Activated CD8-positive, alpha-beta T cell treated with anti-CD3 and anti-CD28 coated beads, Interleukin-2, amount 10 ng/mL, durations not matched to agents 7 days and 5 days (primary cell): ENCODE data around the gene MTCH1. TPM values are rescaled to one million over a fixed set of nuclear protein-coding genes. Genes with fewer than 3 reads are reported as not detected.

Source experiments
- ATAC-seq: fragments of 150-1000 bp; cut with Tn5 transposase; one replicate; pipeline ENCODE4 v1.10.0; 2021; ENCODE audit warnings: moderate library complexity
- CTCF ChIA-PET: fragments of 350-600 bp; sonication (Branson Sonifier 250); formaldehyde crosslinking; loops from one replicate; lab custom pipeline; 2021; ENCODE audit warnings: antibody characterized with exemption; lab: Charles Lee
- POLR2A ChIA-PET: fragments of 350-600 bp; sonication (Branson Sonifier 250); formaldehyde crosslinking; loops from one replicate; lab custom pipeline; 2021; ENCODE audit warnings: antibody characterized with exemption; lab: Charles Lee
- DNase-seq: peaks from one replicate; pipeline ENCODE4 v3.0.0-alpha.2; 2020
- H3K27ac Mint-ChIP-seq: one replicate; pipeline ENCODE4 v1.8.0; 2021; ENCODE audit warnings: mild to moderate bottlenecking, mixed read lengths
- H3K27me3 Mint-ChIP-seq: one replicate; pipeline ENCODE4 v1.8.0; 2021; ENCODE audit warnings: low read depth, mixed read lengths
- H3K36me3 Mint-ChIP-seq: one replicate; pipeline ENCODE4 v1.8.0; 2021; ENCODE audit warnings: low read depth, mixed read lengths
- H3K4me1 Mint-ChIP-seq: one replicate; pipeline ENCODE4 v1.8.0; 2021; ENCODE audit warnings: low read depth, mixed read lengths
- H3K4me3 Mint-ChIP-seq: one replicate; pipeline ENCODE4 v1.8.0; 2021; ENCODE audit warnings: mild to moderate bottlenecking, mixed read lengths
- H3K9me3 Mint-ChIP-seq: one replicate; pipeline ENCODE4 v1.8.0; 2022; ENCODE audit warnings: mixed read lengths; ENCODE audit not compliant: insufficient read depth
- total RNA-seq, 2 experiments: library from RNA; stranded (reverse); gene quantifications; one replicate each; pipeline ENCODE4 v1.2.3, GENCODE V29; 2021

Gene MTCH1
- total RNA-seq, 2 experiments from 2014 or later = 117 to 122 TPM

DNA sequence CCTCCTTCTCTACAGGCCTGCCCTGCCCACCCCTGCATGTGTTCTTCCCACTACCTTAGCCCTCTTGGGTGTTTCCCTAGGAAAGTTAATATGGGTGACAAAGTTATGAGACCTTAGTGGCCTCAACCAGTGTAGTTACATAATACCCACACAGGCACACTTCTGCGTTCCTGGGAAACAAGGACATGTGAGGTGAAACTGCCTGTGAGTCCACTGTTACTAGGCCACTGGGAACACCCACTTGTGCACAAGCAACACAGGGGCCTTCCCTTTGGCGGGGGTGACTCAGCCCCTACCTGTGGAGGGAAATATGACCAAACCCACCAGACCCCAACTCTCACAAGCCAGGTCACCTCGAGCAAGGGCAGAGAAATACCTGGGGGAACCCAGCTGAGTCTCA lies 18.7 kb downstream of the MTCH1 start:
- DNase-seq (no peak), ATAC-seq (no peak)
- ChIA-PET POLR2A (interaction anchor here (0.8 kb wide), 1 partner anchor 627 kb away, joined by 3 read pairs; no protein-coding TSS in a partner anchor), CTCF (interaction anchor here (0.9 to 2.1 kb wide), 3 partner anchors 11 to 13 kb away, joined by 4 to 6 read pairs (median 5); partner anchors contain the start of gene PI16)
- no peak overlapping the region for H3K27ac Mint-ChIP-seq
- H3K4me3 Mint-ChIP-seq = no peak overlapping the region
- H3K9me3 Mint-ChIP-seq = no peaks in the 10 kb centered on the region
- H3K4me1 Mint-ChIP-seq = peaks cover 31% of the 10 kb centered on the region
- H3K36me3 Mint-ChIP-seq = peaks cover 51% of the 10 kb centered on the region
- H3K27me3 Mint-ChIP-seq = no peaks in the 10 kb centered on the region

DNA sequence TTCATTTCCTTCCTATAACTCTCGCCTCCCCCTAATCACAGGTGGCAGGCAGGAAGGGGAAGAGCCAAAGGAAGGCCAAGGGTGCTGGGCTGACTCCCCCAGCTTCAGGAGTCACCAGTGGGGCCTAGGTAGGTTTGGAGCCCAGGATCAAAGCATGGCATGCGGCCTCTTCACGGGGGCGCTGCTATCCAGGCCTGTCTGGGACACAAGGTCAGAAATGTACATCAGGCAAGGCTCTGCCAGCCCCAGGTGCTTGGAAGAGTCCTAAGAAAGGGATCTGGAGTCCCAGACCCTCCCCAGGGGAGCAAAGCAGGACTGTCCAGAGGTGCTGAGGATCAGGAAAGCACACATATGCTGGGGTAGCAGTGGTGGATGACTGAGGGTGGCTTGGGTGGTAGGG lies 21.1 kb downstream of the MTCH1 start:
- peak overlapping the region; percentile 71 for H3K27ac Mint-ChIP-seq
- no peak for DNase-seq

GRCh38 chr6:36964349-36964748 lies 21.6 kb downstream of the MTCH1 start:
- Mint-ChIP-seq H3K9me3 (no peaks in the 10 kb centered on the region), H3K27ac (peak overlapping the region; percentile 71), H3K4me1 (peaks cover 40% of the 10 kb centered on the region)

More for the DNA sequence above, 21.1 kb downstream of the MTCH1 start:
- Mint-ChIP-seq H3K27me3 (no peaks in the 10 kb centered on the region), H3K4me1 (peaks cover 39% of the 10 kb centered on the region), H3K9me3 (no peaks in the 10 kb centered on the region), H3K4me3 (no peak overlapping the region), H3K36me3 (peaks cover 29% of the 10 kb centered on the region)
- ATAC-seq = no peak
- ChIA-PET CTCF (interaction anchor here (1.7 kb wide), 2 partner anchors 14 to 54 kb away, joined by 5 read pairs; no protein-coding TSS in a partner anchor), POLR2A (no interaction called here)

DNA sequence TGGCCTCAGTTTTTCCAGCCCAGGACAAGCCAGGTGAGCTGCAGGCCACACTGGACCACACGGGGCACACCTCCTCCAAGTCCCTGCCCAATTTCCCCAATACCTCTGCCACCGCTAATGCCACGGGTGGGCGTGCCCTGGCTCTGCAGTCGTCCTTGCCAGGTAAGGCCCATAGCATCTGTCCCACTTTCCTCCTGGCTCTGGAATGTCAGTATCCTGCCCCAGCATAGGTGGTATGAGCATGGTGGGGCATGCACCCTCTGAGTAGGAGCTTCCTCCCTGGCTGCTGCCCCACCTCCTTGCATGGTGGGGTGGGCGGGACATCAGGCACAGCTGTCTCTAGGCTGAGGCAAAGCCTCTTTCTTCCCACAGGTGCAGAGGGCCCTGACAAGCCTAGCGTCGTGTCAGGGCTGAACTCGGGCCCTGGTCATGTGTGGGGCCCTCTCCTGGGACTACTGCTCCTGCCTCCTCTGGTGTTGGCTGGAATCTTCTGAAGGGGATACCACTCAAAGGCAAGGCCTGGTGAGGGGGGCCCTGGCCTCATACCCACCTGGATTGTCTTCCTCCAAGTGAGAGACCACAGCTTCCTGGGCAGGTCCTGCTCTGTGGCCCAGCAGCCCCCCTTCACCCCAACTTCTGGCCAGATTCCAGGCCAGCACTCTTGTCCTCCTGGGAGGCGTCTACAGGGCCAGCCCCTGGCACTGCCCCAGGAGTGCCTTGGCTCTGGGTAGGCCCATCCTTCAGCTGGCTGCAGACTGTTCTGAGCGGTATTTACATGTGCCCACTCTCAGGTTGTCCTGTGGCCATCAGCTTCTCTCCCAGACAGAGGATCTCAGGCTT lies 22.3 kb downstream of the MTCH1 start:
- peaks cover 40% of the 10 kb centered on the region for H3K4me1 Mint-ChIP-seq
- no peaks in the 10 kb centered on the region for H3K9me3 Mint-ChIP-seq
- ChIA-PET CTCF (interaction anchor here (0.6 to 1.5 kb wide), 5 partner anchors 22 to 663 kb away, joined by 3 to 4 read pairs (median 3); partner anchors contain the start of gene MTCH1), POLR2A (interaction anchor here (0.8 to 2.2 kb wide), 3 partner anchors 21 to 78 kb away, joined by 4 to 5 read pairs (median 5); partner anchors contain the start of genes C6orf89 and MTCH1)
- peak overlapping the region; percentile 19 for H3K4me3 Mint-ChIP-seq
- peak overlapping the region; percentile 81 for H3K27ac Mint-ChIP-seq
- ATAC-seq = peak; percentile 72
- peaks cover 20% of the 10 kb centered on the region for H3K36me3 Mint-ChIP-seq
- H3K27me3 Mint-ChIP-seq = no peaks in the 10 kb centered on the region
- DNase-seq = peak; percentile 65

More at GRCh38 chr6:36964349-36964748, 21.6 kb downstream of the MTCH1 start:
- Mint-ChIP-seq H3K27me3 (no peaks in the 10 kb centered on the region), H3K4me3 (no peak overlapping the region), H3K36me3 (peaks cover 24% of the 10 kb centered on the region)
- ChIA-PET CTCF (interaction anchor here (1.2 to 1.5 kb wide), 2 partner anchors 52 to 54 kb away, joined by 3 to 4 read pairs; no protein-coding TSS in a partner anchor), POLR2A (interaction anchor here (0.8 to 2.2 kb wide), 2 partner anchors 20 to 79 kb away, joined by 4 to 5 read pairs; partner anchors contain the start of gene C6orf89)
- DNase-seq (no peak), ATAC-seq (no peak)

DNA sequence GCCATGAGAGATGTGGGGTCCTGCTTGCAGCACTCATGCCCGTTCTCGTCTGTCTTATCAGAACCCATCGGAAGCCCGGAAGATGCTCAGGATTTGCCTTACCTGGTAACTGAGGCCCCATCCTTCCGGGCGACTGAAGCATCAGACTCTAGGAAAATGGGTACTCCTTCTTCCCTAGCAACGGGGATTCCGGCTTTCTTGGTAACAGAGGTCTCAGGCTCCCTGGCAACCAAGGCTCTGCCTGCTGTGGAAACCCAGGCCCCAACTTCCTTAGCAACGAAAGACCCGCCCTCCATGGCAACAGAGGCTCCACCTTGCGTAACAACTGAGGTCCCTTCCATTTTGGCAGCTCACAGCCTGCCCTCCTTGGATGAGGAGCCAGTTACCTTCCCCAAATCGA lies 23.1 kb downstream of the MTCH1 start:
- no peaks in the 10 kb centered on the region for H3K27me3 Mint-ChIP-seq
- peaks cover 12% of the 10 kb centered on the region for H3K36me3 Mint-ChIP-seq
- peaks cover 40% of the 10 kb centered on the region for H3K4me1 Mint-ChIP-seq
- no peaks in the 10 kb centered on the region for H3K9me3 Mint-ChIP-seq
- ChIA-PET CTCF (interaction anchor here (0.7 to 1.5 kb wide), 4 partner anchors 23 to 664 kb away, joined by 3 to 5 read pairs (median 3); partner anchors contain the start of gene MTCH1), POLR2A (interaction anchor here (0.6 to 2.2 kb wide), 3 partner anchors 23 to 88 kb away, joined by 3 to 5 read pairs (median 5); partner anchors contain the start of genes C6orf89, MTCH1 and PPIL1)
- DNase-seq (peak; percentile 87), ATAC-seq (peak; percentile 66)
- peak overlapping the region; percentile 81 for H3K27ac Mint-ChIP-seq
- H3K4me3 Mint-ChIP-seq = peak overlapping the region; percentile 19

DNA sequence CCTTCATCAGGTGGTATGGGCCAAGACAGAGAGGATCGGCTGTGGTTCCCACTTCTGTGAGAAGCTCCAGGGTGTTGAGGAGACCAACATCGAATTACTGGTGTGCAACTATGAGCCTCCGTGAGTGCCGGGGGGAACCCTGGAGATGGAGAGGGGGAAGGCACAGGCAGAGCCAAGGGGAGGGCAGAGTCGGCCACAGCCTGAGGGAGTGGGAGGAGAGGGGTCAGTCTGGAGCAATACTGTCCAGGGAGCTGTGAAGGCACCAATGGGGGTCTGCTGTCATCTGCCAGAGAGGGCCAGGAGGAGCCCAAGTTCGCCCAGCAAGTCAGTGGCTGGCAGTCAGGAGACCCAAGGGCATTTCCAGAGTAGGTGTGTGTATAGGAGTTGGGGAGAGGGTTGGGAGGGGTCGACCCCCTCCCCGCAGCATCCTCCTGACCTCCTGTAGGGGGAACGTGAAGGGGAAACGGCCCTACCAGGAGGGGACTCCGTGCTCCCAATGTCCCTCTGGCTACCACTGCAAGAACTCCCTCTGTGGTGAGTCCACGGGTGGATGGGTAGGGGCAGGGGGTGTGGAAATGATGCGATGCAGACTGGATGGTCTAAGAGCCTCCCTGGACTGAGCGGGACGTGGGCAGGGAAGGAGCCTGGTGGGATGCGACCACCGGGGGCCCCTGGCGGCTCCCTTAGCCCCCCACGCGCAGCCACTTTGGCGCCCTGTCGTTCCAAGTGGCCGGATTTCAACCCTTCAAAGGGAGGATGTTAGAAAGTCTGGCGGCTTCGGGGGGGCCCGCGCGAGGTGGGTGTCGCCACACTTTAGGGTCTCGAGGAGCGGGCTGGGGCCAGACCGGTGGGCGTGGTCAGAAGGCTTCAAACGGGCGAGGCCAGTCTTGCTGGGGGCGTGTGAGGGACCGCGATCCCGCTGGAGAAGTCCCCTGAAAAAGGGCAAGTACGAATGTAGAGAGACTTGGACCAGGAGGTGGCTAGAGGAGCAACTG lies 24.3 kb downstream of the MTCH1 start:
- POLR2A ChIA-PET = no interaction called here
- CTCF ChIA-PET = interaction anchor here (1.1 kb wide), 1 partner anchor 56 kb away, joined by 5 read pairs; no protein-coding TSS in a partner anchor

DNA sequence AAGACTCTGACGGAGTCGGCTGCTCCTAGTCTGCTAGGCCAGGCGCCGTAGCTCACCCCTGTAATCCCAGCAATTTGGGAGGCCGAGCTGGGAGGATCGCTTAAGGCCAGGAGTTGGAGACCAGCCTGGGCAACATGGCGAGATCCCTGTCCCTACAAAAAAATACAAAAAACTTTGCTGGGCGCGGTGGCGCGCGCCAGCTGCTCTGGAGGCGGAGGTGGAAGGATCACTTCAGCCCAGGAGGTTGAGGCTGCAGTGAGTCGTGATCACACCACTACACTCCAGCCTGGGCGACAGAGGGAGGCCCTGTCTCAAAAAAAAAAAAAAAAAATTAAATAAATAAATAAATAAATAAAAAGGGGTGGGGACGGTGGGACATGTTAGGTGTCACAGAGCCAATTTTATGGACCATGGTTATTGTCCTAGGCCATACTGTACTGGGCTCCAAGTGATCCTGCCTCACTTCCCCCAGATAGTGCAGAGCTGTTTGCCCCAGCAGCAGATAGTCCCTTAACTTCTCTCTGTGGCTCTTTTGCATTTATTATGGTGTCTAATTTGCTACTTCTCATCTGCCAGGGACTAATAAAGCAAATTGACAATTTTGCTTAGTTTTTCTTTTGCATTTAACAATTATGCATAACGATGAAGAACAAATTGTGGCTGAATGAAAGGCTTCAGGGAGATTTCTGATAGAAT lies 26.3 kb downstream of the MTCH1 start:
- no peak overlapping the region for H3K27ac Mint-ChIP-seq
- ATAC-seq (no peak), DNase-seq (no peak)
- ChIA-PET POLR2A (no interaction called here), CTCF (no interaction called here)
- H3K4me3 Mint-ChIP-seq = no peak overlapping the region
- H3K27me3 Mint-ChIP-seq = peaks cover 11% of the 10 kb centered on the region
- H3K4me1 Mint-ChIP-seq = peaks cover 49% of the 10 kb centered on the region
- no peaks in the 10 kb centered on the region for H3K36me3 Mint-ChIP-seq
- H3K9me3 Mint-ChIP-seq = no peaks in the 10 kb centered on the region

More for the DNA sequence above, 24.3 kb downstream of the MTCH1 start:
- H3K4me3 Mint-ChIP-seq = no peak overlapping the region
- H3K4me1 Mint-ChIP-seq = peaks cover 41% of the 10 kb centered on the region
- H3K36me3 Mint-ChIP-seq = peaks cover 4% of the 10 kb centered on the region
- no peaks in the 10 kb centered on the region for H3K9me3 Mint-ChIP-seq
- ATAC-seq = no peak
- H3K27ac Mint-ChIP-seq = no peak overlapping the region
- peaks cover 5% of the 10 kb centered on the region for H3K27me3 Mint-ChIP-seq
- no peak for DNase-seq

GRCh38 chr6:36958775-36959554 lies 27.0 kb downstream of the MTCH1 start:
- Mint-ChIP-seq H3K4me1 (peaks cover 49% of the 10 kb centered on the region), H3K27me3 (peaks cover 11% of the 10 kb centered on the region), H3K9me3 (no peaks in the 10 kb centered on the region), H3K36me3 (no peaks in the 10 kb centered on the region), H3K4me3 (no peak overlapping the region), H3K27ac (no peak overlapping the region)
- POLR2A ChIA-PET = no interaction called here
- no peak for DNase-seq
- no peak for ATAC-seq
- CTCF ChIA-PET = no interaction called here

- no peaks in the 10 kb centered on the region for H3K9me3 Mint-ChIP-seq
- ChIA-PET POLR2A (no interaction called here), CTCF (interaction anchor here (4.9 kb wide), 1 partner anchor 60 kb away, joined by 31 read pairs; no protein-coding TSS in a partner anchor)
- DNase-seq = no peak
- no peak overlapping the region for H3K4me3 Mint-ChIP-seq
- no peak overlapping the region for H3K27ac Mint-ChIP-seq
- no peaks in the 10 kb centered on the region for H3K36me3 Mint-ChIP-seq
- ATAC-seq = no peak
- peaks cover 46% of the 10 kb centered on the region for H3K4me1 Mint-ChIP-seq
- peaks cover 13% of the 10 kb centered on the region for H3K27me3 Mint-ChIP-seq
Measured at GRCh38 chr6:36957773-36958271, 28.2 kb downstream of the MTCH1 start.

- Mint-ChIP-seq H3K4me1 (peaks cover 39% of the 10 kb centered on the region), H3K27ac (no peak overlapping the region), H3K27me3 (peaks cover 15% of the 10 kb centered on the region), H3K9me3 (no peaks in the 10 kb centered on the region), H3K36me3 (no peaks in the 10 kb centered on the region), H3K4me3 (no peak overlapping the region)
- ATAC-seq = no peak
- ChIA-PET CTCF (interaction anchor here (0.7 to 4.9 kb wide), 13 partner anchors 9 to 254 kb away, joined by 3 to 31 read pairs (median 5); partner anchors contain the start of genes C6orf89, MTCH1 and PPIL1), POLR2A (interaction anchor here (1.2 to 1.5 kb wide), 3 partner anchors 9 to 82 kb away, joined by 3 to 4 read pairs (median 3); partner anchors contain the start of gene PPIL1)
- no peak for DNase-seq
Measured at GRCh38 chr6:36956446-36956820, 29.6 kb downstream of the MTCH1 start.
